ENCODE measurements around the gene ULK4.
"Not testable (repeated sequence)": the region's sequence is repeated elsewhere in the genome, so short reads cannot be mapped to it uniquely, and the experiment has no call there.

The ULK4 gene

DNA sequence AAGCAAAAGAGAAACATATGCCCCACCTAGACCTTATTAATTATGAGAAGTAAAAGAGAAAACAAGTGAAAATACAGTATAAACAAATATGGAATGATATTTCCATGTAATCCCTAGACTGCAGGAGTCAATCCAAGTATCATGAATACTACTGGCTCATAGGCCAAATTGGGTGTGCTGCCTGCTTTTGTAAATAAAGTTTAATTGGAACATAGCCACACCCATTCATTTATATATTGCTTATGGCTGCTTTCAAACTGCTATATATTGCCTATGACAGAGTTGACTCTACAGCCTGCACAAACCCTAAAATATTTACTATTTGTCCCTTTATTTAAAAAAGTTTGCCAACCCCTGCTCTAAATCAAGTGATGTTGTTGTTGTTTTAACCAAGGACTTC lies 5.3 kb downstream of the ULK4 start:
- FAIRE-seq = no peak

- FAIRE-seq = no peak
Measured at GRCh38 chr3:41955192-41955591, 6.7 kb downstream of the ULK4 start.

DNA sequence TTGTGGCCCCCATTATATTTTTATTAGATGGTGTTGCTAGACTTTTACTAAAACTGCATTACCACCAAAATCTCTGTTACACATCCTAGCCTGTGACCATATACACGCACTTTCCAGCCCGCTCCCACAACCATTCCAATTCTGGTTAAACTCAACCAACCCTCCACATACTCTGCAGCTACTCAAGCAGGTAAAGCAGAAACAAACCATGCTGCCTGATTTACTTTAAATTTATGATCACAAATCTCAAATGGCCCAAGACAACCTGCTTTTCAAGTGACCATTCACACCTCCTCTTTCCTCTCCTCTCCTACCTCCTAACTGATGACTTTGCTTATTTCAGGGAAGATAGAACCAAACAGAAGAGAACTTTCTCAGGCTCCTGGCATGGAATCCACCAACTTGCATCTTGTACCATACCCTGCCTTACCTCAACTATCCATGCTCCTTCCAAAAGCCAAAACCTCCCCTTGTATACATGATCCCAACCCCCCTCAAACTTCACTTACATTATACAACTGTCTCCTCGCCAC lies 18.5 kb downstream of the ULK4 start:
- no peak for FAIRE-seq

GRCh38 chr3:41940393-41940792 lies 21.5 kb downstream of the ULK4 start:
- no peak for FAIRE-seq

DNA sequence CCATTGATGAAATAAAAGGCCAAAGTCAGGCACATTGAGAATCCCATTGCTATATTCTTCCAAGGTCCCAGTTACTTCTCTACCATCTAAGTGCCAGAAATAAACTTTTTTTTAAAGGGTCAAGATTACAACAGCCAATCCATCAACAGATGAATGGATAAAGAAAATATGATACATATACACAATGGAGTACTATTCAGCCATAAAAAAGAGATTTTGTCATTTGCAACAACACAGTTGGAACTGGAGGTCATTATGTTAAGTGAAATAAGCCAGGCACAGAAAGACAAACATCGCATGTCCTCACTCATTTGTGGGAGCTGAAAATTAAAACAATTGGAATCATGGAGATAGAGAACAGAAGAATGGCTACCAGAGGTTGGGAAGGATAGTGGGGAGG lies 25.5 kb downstream of the ULK4 start:
- no peak for FAIRE-seq

GRCh38 chr3:41933154-41933676 lies 28.7 kb downstream of the ULK4 start:
- FAIRE-seq = peak; percentile 51

DNA sequence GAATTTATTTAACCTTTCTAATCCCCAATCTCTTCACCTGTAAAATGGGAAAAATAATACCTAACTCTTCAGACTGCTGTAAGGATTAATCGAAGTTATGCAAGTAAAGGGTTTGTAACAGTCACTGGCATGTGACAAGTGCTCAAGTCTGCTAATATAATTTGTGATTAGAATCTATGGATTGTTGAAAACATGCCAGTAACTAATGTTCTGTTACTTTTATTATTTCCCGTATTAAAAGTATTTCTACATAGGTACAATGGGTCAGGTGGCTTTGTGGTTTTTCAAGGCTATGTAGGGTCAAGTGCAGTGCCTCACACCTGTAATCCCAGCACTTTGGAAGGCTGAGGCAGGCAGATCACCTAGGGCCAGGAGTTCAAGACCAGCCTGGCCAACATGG lies 29.4 kb downstream of the ULK4 start:
- FAIRE-seq = no peak

DNA sequence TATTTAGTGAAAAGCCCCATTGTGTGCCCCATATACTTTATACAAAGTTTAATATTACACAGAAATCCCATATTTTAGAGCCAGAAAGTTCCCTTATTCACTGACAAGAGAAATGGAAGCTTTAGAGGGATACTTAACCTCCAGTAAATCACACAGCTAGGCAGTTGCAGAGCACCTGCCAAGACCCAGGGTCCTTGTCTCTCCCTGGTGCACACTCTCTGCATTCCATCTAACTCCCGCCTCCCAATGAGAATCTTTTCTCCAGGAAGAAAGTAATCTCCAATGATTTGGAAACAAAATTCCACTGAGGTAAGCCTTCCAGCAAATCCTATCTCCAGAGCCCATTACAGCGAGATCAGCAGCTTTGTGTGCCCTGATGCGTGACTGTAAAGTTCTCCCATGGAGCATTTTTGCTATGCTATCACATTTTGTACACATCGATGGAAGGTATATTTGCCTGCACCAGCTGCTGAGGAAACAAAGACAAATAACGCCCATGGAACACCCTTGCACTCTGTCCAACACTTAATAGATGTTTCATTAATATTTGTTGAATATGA lies 41.4 kb downstream of the ULK4 start:
- no peak for FAIRE-seq

DNA sequence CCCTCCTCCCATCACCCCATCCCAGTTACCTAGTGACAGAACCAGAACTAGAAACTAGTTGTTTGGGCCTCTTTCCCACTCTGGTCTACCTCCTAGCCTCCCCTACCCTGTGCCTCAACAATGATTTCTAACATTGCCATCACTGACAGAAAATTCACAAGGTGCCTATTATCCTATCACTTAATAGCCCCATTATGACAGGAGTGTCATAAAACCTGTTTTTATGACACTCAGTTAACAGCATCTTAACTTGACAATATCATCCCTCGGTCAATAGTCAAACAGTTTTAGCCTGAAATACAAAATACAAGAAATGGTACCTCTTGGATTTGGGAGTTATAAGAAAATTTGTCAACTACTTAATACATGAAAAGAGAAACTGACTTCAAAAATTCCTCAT lies 46.5 kb downstream of the ULK4 start:
- FAIRE-seq = no peak

DNA sequence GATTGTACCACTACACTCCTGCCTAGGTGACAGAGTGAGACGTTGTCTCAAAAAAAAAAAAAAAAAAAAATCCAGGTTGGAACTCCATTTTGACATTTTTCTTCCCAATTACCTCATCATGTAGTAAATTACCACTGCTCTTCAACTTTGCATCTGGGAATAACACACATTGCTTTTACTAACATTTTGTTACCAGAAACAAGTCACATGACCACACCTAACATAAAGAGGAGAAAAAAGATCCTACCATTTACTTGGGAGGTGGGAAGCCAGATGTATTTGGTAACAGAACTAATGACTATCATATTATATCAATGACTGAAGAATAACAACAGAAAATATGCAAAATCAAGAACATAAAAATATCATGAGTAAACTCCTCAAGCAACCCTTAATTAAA lies 49.6 kb downstream of the ULK4 start:
- no peak for FAIRE-seq

GRCh38 chr3:41907330-41908073 lies 54.4 kb downstream of the ULK4 start:
- no peak for FAIRE-seq

- no peak for FAIRE-seq
Measured at GRCh38 chr3:41900265-41900664, 61.6 kb downstream of the ULK4 start.

DNA sequence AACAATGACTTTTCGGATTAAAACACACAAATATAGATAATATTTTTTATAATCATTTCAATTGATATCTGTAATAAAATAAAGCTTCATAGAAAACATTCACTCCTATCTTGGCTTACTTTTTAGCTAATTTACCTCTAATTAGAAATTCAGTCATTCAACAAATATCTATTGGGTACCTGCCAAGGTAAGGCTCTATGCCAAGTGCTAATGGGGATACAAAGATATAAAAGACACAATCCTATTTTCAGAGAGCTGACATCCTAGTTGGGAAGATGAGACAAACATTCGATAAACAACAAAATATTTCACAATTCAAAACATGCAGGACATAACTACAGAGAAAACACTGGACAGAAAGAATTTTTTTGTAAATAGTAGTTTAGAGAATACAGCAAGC lies 63.3 kb downstream of the ULK4 start:
- FAIRE-seq = no peak

- peak; percentile 90 for FAIRE-seq
Measured at GRCh38 chr3:41893977-41894376, 67.9 kb downstream of the ULK4 start.

DNA sequence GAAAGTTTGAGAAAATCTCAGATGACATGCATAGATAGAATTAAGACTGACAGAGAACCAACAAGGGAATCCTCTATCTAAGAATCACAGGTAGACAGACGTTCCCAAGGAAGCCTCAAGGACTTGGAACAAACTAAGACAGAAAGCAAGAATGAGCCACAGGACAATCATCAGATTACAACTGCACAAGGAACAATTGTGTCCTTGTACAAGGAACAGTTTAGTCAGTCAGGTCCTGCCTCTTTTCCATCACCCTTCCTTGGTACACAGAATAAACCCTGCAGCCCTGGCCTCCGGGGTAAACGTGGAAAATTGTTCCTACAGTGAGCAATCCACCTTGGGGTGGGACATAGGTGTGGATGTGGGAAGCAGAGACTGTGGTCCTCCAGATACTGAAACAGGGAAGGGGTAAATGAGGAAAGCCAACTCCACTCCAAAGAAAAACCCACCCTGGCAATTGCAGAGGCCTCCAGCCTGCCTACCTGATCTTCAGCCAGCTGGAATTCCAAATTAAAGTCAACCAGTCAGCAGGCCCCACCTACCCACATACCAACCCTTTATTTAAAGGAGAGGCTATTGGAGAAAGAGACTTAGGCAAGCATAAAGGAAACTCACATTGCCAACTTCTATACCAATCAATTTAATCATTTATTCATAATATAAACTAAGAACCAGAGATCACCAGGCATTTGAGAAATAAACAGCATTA lies 73.4 kb downstream of the ULK4 start:
- no peak for FAIRE-seq

GRCh38 chr3:41882956-41883355 lies 78.9 kb downstream of the ULK4 start:
- FAIRE-seq = no peak

DNA sequence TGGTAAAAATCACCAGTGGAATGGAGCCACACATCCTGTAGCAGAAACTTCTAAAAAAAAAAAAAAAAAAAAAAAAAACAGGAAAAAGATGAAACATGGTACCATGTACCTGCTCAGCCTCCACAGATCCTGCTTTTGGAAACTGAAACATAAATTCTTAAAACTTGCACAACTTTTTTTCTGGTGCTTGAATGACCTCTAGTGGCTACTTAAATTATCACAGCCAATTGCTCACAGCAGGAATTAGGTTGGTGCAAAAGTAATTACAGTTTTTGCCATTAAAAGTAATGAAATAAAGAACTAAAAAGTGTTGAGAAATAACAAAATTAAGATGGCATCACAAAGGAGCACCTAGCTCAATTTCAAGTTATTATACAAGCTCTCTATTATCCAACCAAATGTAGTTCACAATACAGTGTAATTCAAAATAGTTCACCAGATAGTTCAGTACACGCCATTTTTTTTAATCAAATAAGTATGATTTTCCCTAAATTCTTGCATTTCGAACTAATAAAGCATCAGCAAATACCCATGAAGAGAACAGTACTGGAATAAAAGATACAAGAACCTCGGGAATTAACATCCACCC lies 80.6 kb downstream of the ULK4 start:
- FAIRE-seq = peak; percentile 99

- FAIRE-seq = no peak
Measured at GRCh38 chr3:41880387-41880786, 81.5 kb downstream of the ULK4 start.

DNA sequence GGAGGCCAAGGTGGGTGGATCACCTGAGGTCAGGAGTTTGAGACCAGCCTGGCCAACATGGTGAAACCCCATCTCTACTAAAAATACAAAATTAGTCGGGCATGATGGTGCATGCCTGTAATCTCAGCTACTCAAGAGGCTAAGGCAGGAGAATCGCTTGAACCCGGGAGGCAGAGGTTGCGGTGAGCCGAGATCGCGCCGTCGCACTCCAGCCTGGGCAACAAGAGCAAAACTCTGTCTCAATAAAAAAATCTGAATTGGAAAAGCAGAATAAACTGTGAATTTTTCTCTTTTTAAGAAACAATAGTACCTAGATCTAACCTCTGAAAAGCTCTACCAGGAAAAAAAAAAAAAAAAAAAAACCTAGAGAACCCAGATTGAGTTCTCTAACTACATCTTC lies 84.2 kb downstream of the ULK4 start:
- not testable (repeated sequence) for FAIRE-seq

DNA sequence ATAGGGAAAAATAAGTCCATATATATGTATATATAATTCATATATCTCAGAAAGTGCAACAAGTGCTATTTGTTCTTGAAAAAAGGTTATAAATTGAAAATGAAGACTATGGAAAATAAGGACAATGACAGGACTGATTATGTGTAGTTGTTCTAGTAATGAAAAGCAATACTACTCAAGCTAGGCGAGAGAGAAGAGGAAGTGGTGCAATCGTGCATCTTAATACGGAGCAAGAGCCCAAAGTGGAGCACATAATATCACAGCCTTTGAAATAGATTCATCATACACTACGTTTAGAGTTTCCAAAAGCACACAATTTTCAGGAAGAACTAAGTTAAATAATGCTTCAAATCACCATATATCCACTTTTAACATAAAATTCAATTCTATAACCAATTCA lies 87.9 kb downstream of the ULK4 start:
- FAIRE-seq = no peak

GRCh38 chr3:41872157-41872556 lies 89.7 kb downstream of the ULK4 start:
- no peak for FAIRE-seq

DNA sequence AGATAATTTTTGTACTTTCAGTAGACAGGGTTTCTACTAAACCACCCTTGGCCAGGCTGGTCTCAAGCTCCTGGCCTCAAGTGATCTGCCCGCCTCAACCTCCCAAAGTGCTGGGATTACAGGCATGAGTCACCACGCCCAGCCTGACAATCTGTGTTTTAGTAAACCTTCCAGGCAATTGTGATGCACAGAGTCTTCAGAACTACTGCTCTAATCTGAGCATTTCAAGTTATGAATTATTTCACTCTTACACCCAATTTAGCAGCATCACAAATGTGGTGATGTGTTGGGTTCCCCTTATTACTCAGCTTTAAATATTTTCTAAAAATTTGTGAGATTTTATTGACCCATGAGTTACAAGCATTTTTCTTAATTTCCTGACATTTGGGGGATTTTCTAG lies 94.4 kb downstream of the ULK4 start:
- no peak for FAIRE-seq

- no peak for FAIRE-seq
Measured at GRCh38 chr3:41866298-41866697, 95.6 kb downstream of the ULK4 start.

All from endometrium (tissue), 2 donors.